ENCODE data around the gene OLFM3.

OLFM3 gene

GRCh38 chr1:101849356-101849755 lies 147.4 kb downstream of the OLFM3 start:
- no peak for DNase-seq (ENCODE audit: low read depth, low spot score)

GRCh38 chr1:101847626-101848025 lies 149.1 kb downstream of the OLFM3 start:
- DNase-seq (ENCODE audit: low read depth, low spot score), result no peak

- DNase-seq (ENCODE audit: low read depth, low spot score), result no peak
Observed at GRCh38 chr1:101846820-101847219, 149.9 kb downstream of the OLFM3 start.

GRCh38 chr1:101843160-101843559 lies 153.6 kb downstream of the OLFM3 start:
- DNase-seq (ENCODE audit: low read depth, low spot score), result no peak

- DNase-seq (ENCODE audit: low read depth, low spot score), result no peak
Observed at GRCh38 chr1:101841824-101842223, 154.9 kb downstream of the OLFM3 start.

- no peak for DNase-seq (ENCODE audit: low read depth, low spot score)
Observed at GRCh38 chr1:101835988-101836387, 160.7 kb downstream of the OLFM3 start.

- no peak for DNase-seq (ENCODE audit: low read depth, low spot score)
Observed at GRCh38 chr1:101833312-101833711, 163.4 kb downstream of the OLFM3 start.

- no peak for DNase-seq (ENCODE audit: low read depth, low spot score)
Observed at GRCh38 chr1:101826416-101826815, 170.3 kb downstream of the OLFM3 start.

- no peak for DNase-seq (ENCODE audit: low read depth, low spot score)
Observed at GRCh38 chr1:101820071-101820470, 176.7 kb downstream of the OLFM3 start.

GRCh38 chr1:101816262-101816661 lies 180.5 kb downstream of the OLFM3 start:
- DNase-seq (ENCODE audit: low read depth, low spot score), result no peak

- DNase-seq (ENCODE audit: low read depth, low spot score), result no peak
Observed at GRCh38 chr1:101798417-101798816, 198.3 kb downstream of the OLFM3 start.

GRCh38 chr1:101797722-101798121 lies 199.0 kb downstream of the OLFM3 start:
- no peak for DNase-seq (ENCODE audit: low read depth, low spot score)

- DNase-seq (ENCODE audit: low read depth, low spot score), result no peak
Observed at GRCh38 chr1:101781201-101781831, 215.4 kb downstream of the OLFM3 start.

- no peak for DNase-seq (ENCODE audit: low read depth, low spot score)
Observed at GRCh38 chr1:101769520-101769919, 227.2 kb downstream of the OLFM3 start.

- DNase-seq (ENCODE audit: low read depth, low spot score), result no peak
Observed at GRCh38 chr1:101757985-101758384, 238.7 kb downstream of the OLFM3 start.

GRCh38 chr1:101756411-101756810 lies 240.3 kb downstream of the OLFM3 start:
- no peak for DNase-seq (ENCODE audit: low read depth, low spot score)
